Measurements from ENCODE around the gene NELFB.

NELFB gene

GRCh38 chr9:137311986-137312851 lies 57.1 kb downstream of the NELFB start:
- Histone ChIP-seq H3K9me3 (ENCODE audit: low read length) (no peaks in the 10 kb centered on the region), H3K4me3 (ENCODE audit: low read length) (no peak overlapping the region), H2AFZ (ENCODE audit: low read depth, low read length) (no peak overlapping the region), H3K36me3 (ENCODE audit: insufficient read depth, low read length) (no peaks in the 10 kb centered on the region), H3K4me1 (ENCODE audit: insufficient read depth, low read length) (peaks cover 44% of the 10 kb centered on the region), H3K27me3 (ENCODE audit: insufficient read depth, low read length) (no peaks in the 10 kb centered on the region)

GRCh38 chr9:137312852-137313325 lies 57.8 kb downstream of the NELFB start:
- Histone ChIP-seq H2AFZ (ENCODE audit: low read depth, low read length) (no peak overlapping the region), H3K36me3 (ENCODE audit: insufficient read depth, low read length) (no peaks in the 10 kb centered on the region), H3K4me1 (ENCODE audit: insufficient read depth, low read length) (peaks cover 43% of the 10 kb centered on the region), H3K4me3 (ENCODE audit: low read length) (no peak overlapping the region), H3K27me3 (ENCODE audit: insufficient read depth, low read length) (no peaks in the 10 kb centered on the region), H3K9me3 (ENCODE audit: low read length) (no peaks in the 10 kb centered on the region)

GRCh38 chr9:137313326-137313936 lies 58.3 kb downstream of the NELFB start:
- Histone ChIP-seq H3K9me3 (ENCODE audit: low read length) (no peaks in the 10 kb centered on the region), H3K4me1 (ENCODE audit: insufficient read depth, low read length) (peaks cover 38% of the 10 kb centered on the region), H3K4me3 (ENCODE audit: low read length) (no peak overlapping the region), H3K27me3 (ENCODE audit: insufficient read depth, low read length) (no peaks in the 10 kb centered on the region), H3K36me3 (ENCODE audit: insufficient read depth, low read length) (no peaks in the 10 kb centered on the region), H2AFZ (ENCODE audit: low read depth, low read length) (no peak overlapping the region)

GRCh38 chr9:137313956-137314560 lies 58.9 kb downstream of the NELFB start:
- H3K27me3 ChIP-seq (ENCODE audit: insufficient read depth, low read length): no peaks in the 10 kb centered on the region
- no peaks in the 10 kb centered on the region for H3K9me3 ChIP-seq (ENCODE audit: low read length)
- no peaks in the 10 kb centered on the region for H3K36me3 ChIP-seq (ENCODE audit: insufficient read depth, low read length)
- H2AFZ ChIP-seq (ENCODE audit: low read depth, low read length): no peak overlapping the region
- peaks cover 38% of the 10 kb centered on the region for H3K4me1 ChIP-seq (ENCODE audit: insufficient read depth, low read length)
- H3K4me3 ChIP-seq (ENCODE audit: low read length): no peak overlapping the region

GRCh38 chr9:137314561-137315560 lies 59.7 kb downstream of the NELFB start:
- no peaks in the 10 kb centered on the region for H3K27me3 ChIP-seq (ENCODE audit: insufficient read depth, low read length)
- peaks cover 38% of the 10 kb centered on the region for H3K4me1 ChIP-seq (ENCODE audit: insufficient read depth, low read length)
- no peak overlapping the region for H3K4me3 ChIP-seq (ENCODE audit: low read length)
- no peak overlapping the region for H2AFZ ChIP-seq (ENCODE audit: low read depth, low read length)
- no peaks in the 10 kb centered on the region for H3K36me3 ChIP-seq (ENCODE audit: insufficient read depth, low read length)
- H3K9me3 ChIP-seq (ENCODE audit: low read length): no peaks in the 10 kb centered on the region

GRCh38 chr9:137315581-137316011 lies 60.5 kb downstream of the NELFB start:
- Histone ChIP-seq H3K9me3 (ENCODE audit: low read length) (no peaks in the 10 kb centered on the region), H3K4me3 (ENCODE audit: low read length) (no peak overlapping the region), H3K4me1 (ENCODE audit: insufficient read depth, low read length) (peaks cover 42% of the 10 kb centered on the region), H3K36me3 (ENCODE audit: insufficient read depth, low read length) (no peaks in the 10 kb centered on the region), H2AFZ (ENCODE audit: low read depth, low read length) (no peak overlapping the region), H3K27me3 (ENCODE audit: insufficient read depth, low read length) (no peaks in the 10 kb centered on the region)

GRCh38 chr9:137316012-137316981 lies 61.2 kb downstream of the NELFB start:
- peaks cover 43% of the 10 kb centered on the region for H3K4me1 ChIP-seq (ENCODE audit: insufficient read depth, low read length)
- no peaks in the 10 kb centered on the region for H3K27me3 ChIP-seq (ENCODE audit: insufficient read depth, low read length)
- no peak overlapping the region for H3K4me3 ChIP-seq (ENCODE audit: low read length)
- no peaks in the 10 kb centered on the region for H3K36me3 ChIP-seq (ENCODE audit: insufficient read depth, low read length)
- H2AFZ ChIP-seq (ENCODE audit: low read depth, low read length): no peak overlapping the region
- H3K9me3 ChIP-seq (ENCODE audit: low read length): no peaks in the 10 kb centered on the region

GRCh38 chr9:137317021-137317717 lies 62.0 kb downstream of the NELFB start:
- H3K9me3 ChIP-seq (ENCODE audit: low read length): no peaks in the 10 kb centered on the region
- no peaks in the 10 kb centered on the region for H3K36me3 ChIP-seq (ENCODE audit: insufficient read depth, low read length)
- no peak overlapping the region for H3K4me3 ChIP-seq (ENCODE audit: low read length)
- peaks cover 43% of the 10 kb centered on the region for H3K4me1 ChIP-seq (ENCODE audit: insufficient read depth, low read length)
- H2AFZ ChIP-seq (ENCODE audit: low read depth, low read length): no peak overlapping the region
- H3K27me3 ChIP-seq (ENCODE audit: insufficient read depth, low read length): no peaks in the 10 kb centered on the region

- Histone ChIP-seq H3K27me3 (ENCODE audit: insufficient read depth, low read length) (no peaks in the 10 kb centered on the region), H2AFZ (ENCODE audit: low read depth, low read length) (no peak overlapping the region), H3K36me3 (ENCODE audit: insufficient read depth, low read length) (no peaks in the 10 kb centered on the region), H3K4me3 (ENCODE audit: low read length) (no peak overlapping the region), H3K9me3 (ENCODE audit: low read length) (no peaks in the 10 kb centered on the region), H3K4me1 (ENCODE audit: insufficient read depth, low read length) (peaks cover 43% of the 10 kb centered on the region)
Measured at GRCh38 chr9:137317718-137318511, 62.8 kb downstream of the NELFB start.

- Histone ChIP-seq H3K4me3 (ENCODE audit: low read length) (no peak overlapping the region), H3K9me3 (ENCODE audit: low read length) (no peaks in the 10 kb centered on the region), H3K36me3 (ENCODE audit: insufficient read depth, low read length) (no peaks in the 10 kb centered on the region), H3K27me3 (ENCODE audit: insufficient read depth, low read length) (no peaks in the 10 kb centered on the region), H3K4me1 (ENCODE audit: insufficient read depth, low read length) (peaks cover 38% of the 10 kb centered on the region), H2AFZ (ENCODE audit: low read depth, low read length) (no peak overlapping the region)
Measured at GRCh38 chr9:137318602-137319001, 63.5 kb downstream of the NELFB start.
